ENCODE data around the gene CWC22.

The CWC22 gene

DNA sequence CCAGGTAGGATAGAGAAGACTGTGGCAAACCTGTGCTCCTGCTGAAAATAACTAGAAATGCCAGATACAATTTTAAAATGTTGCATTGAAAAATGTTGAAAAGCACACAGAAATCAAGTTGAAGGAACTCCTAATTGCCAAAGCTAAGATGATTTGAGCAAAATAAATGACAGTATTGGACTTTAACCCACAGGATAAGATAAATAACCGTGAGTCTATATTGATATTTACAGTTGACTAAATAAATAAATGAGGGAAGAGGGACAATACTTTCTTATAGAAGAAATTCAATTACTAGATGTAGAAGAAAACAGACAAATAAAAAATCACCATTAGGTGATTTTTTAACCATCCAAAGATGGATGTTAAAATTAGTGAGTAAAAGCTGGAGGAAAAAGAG, 59.0 kb downstream of the CWC22 start:
- Histone ChIP-seq H2AFZ (ENCODE audit: low read length) (no peak overlapping the region), H3K36me3 (replicated peaks in 1 of 2; ENCODE audit: control insufficient read depth in 2 of 2, insufficient read depth in 2 of 2, low read length in 2 of 2) (peaks cover 8 to 95% of the 10 kb centered on the region in 2 donors)

GRCh38 chr2:179946810-179947615, 60.1 kb downstream of the CWC22 start:
- Histone ChIP-seq H2BK12ac (ENCODE audit: low read length) (no peak overlapping the region), H3K9me3 (replicated peaks in 1 of 2; ENCODE audit: control insufficient read depth in 2 of 2, insufficient read depth in 1 of 2, low read depth in 1 of 2, low read length in 2 of 2) (no peaks in the 10 kb centered on the region), H2BK5ac (ENCODE audit: low read length) (no peak overlapping the region), H3K4ac (ENCODE audit: low read length) (no peak overlapping the region), H4K8ac (ENCODE audit: low read depth, low read length) (no peak overlapping the region), H3K18ac (ENCODE audit: low read length) (no peak overlapping the region), H3K9ac (ENCODE audit: low read depth, low read length, poor library complexity) (no peak overlapping the region), H3K36me3 (replicated peaks in 1 of 2; ENCODE audit: control insufficient read depth in 2 of 2, insufficient read depth in 2 of 2, low read length in 2 of 2) (peaks cover 8 to 87% of the 10 kb centered on the region in 2 donors), H2BK120ac (ENCODE audit: low read depth, low read length) (no peak overlapping the region), H2AFZ (ENCODE audit: low read length) (no peak overlapping the region), H3K23ac (ENCODE audit: low read depth, low read length, poor library complexity) (no peak overlapping the region), H3K14ac (ENCODE audit: low read length) (no peak overlapping the region), H2AK5ac (ENCODE audit: low read depth, low read length) (no peak overlapping the region), H2BK15ac (ENCODE audit: low read length) (no peak overlapping the region), H3K79me1 (ENCODE audit: low read depth, low read length) (no peaks in the 10 kb centered on the region), H3K4me3 (ENCODE audit: low read length in 2 of 2) (no peak overlapping the region), H3K4me1 (ENCODE audit: control insufficient read depth in 2 of 2, insufficient read depth in 1 of 2, low read depth in 1 of 2, low read length in 2 of 2) (peaks cover 0 to 2% of the 10 kb centered on the region in 2 donors), H3K4me2 (ENCODE audit: insufficient read depth, low read length, poor library complexity, severe bottlenecking) (no peak overlapping the region), H4K91ac (ENCODE audit: low read depth, low read length, poor library complexity) (no peak overlapping the region), H3K27ac (replicated peaks; ENCODE audit: low read length) (no peak overlapping the region), H3K27me3 (ENCODE audit: control insufficient read depth in 3 of 3, insufficient read depth in 3 of 3, low read depth in 1 of 3, low read length in 3 of 3) (no peaks in the 10 kb centered on the region)
- no CpG with 5 or more reads among the region's 4 CpGs for WGBS, 2 donors (ENCODE audit: extremely low coverage in 2 of 2, insufficient read length in 2 of 2, insufficient replicate concordance in 1 of 2)
- DNase-seq (ENCODE audit: low spot score) = no peak

More for the DNA sequence above, 59.0 kb downstream of the CWC22 start:
- Histone ChIP-seq H2AK5ac (ENCODE audit: low read depth, low read length) (no peak overlapping the region), H2BK15ac (ENCODE audit: low read length) (no peak overlapping the region), H4K8ac (ENCODE audit: low read depth, low read length) (no peak overlapping the region), H3K27me3 (ENCODE audit: control insufficient read depth in 3 of 3, insufficient read depth in 3 of 3, low read depth in 1 of 3, low read length in 3 of 3) (no peaks in the 10 kb centered on the region), H2BK120ac (ENCODE audit: low read depth, low read length) (no peak overlapping the region), H3K4me3 (ENCODE audit: low read length in 2 of 2) (no peak overlapping the region), H3K4me2 (ENCODE audit: insufficient read depth, low read length, poor library complexity, severe bottlenecking) (no peak overlapping the region), H3K14ac (ENCODE audit: low read length) (no peak overlapping the region), H3K27ac (replicated peaks; ENCODE audit: low read length) (no peak overlapping the region), H3K4me1 (ENCODE audit: control insufficient read depth in 2 of 2, insufficient read depth in 1 of 2, low read depth in 1 of 2, low read length in 2 of 2) (no peaks in the 10 kb centered on the region), H3K9me3 (replicated peaks in 1 of 2; ENCODE audit: control insufficient read depth in 2 of 2, insufficient read depth in 1 of 2, low read depth in 1 of 2, low read length in 2 of 2) (no peaks in the 10 kb centered on the region), H3K23ac (ENCODE audit: low read depth, low read length, poor library complexity) (no peak overlapping the region), H3K18ac (ENCODE audit: low read length) (no peak overlapping the region), H3K79me1 (ENCODE audit: low read depth, low read length) (no peaks in the 10 kb centered on the region), H2BK5ac (ENCODE audit: low read length) (no peak overlapping the region), H3K9ac (ENCODE audit: low read depth, low read length, poor library complexity) (no peak overlapping the region), H3K4ac (ENCODE audit: low read length) (no peak overlapping the region), H2BK12ac (ENCODE audit: low read length) (no peak overlapping the region), H4K91ac (ENCODE audit: low read depth, low read length, poor library complexity) (no peak overlapping the region)
- no peak for DNase-seq (ENCODE audit: low spot score)
- WGBS, 2 donors (ENCODE audit: extremely low coverage in 2 of 2, insufficient read length in 2 of 2, insufficient replicate concordance in 1 of 2) = no CpG with 5 or more reads among the region's 1 CpG

- DNase-seq (ENCODE audit: low spot score) = no peak
- H3K18ac ChIP-seq (ENCODE audit: low read length) = no peak overlapping the region
- H3K4me1 ChIP-seq (ENCODE audit: control insufficient read depth in 2 of 2, insufficient read depth in 1 of 2, low read depth in 1 of 2, low read length in 2 of 2) = peaks cover 0 to 2% of the 10 kb centered on the region in 2 donors
- no peaks in the 10 kb centered on the region for H3K27me3 ChIP-seq (ENCODE audit: control insufficient read depth in 3 of 3, insufficient read depth in 3 of 3, low read depth in 1 of 3, low read length in 3 of 3)
- no peak overlapping the region for H2BK12ac ChIP-seq (ENCODE audit: low read length)
- no peak overlapping the region for H3K9ac ChIP-seq (ENCODE audit: low read depth, low read length, poor library complexity)
- no peak overlapping the region for H4K8ac ChIP-seq (ENCODE audit: low read depth, low read length)
- H2BK5ac ChIP-seq (ENCODE audit: low read length) = no peak overlapping the region
- WGBS, 2 donors (ENCODE audit: extremely low coverage in 2 of 2, insufficient read length in 2 of 2, insufficient replicate concordance in 1 of 2) = no CpG with 5 or more reads among the region's 4 CpGs
- H2BK120ac ChIP-seq (ENCODE audit: low read depth, low read length) = no peak overlapping the region
- H3K4me2 ChIP-seq (ENCODE audit: insufficient read depth, low read length, poor library complexity, severe bottlenecking) = no peak overlapping the region
- H3K14ac ChIP-seq (ENCODE audit: low read length) = no peak overlapping the region
- no peak overlapping the region for H3K4me3 ChIP-seq (ENCODE audit: low read length in 2 of 2)
- H3K79me1 ChIP-seq (ENCODE audit: low read depth, low read length) = no peaks in the 10 kb centered on the region
- no peak overlapping the region for H2BK15ac ChIP-seq (ENCODE audit: low read length)
- no peak overlapping the region for H3K27ac ChIP-seq (replicated peaks; ENCODE audit: low read length)
- peaks cover 4 to 80% of the 10 kb centered on the region in 2 donors for H3K36me3 ChIP-seq (replicated peaks in 1 of 2; ENCODE audit: control insufficient read depth in 2 of 2, insufficient read depth in 2 of 2, low read length in 2 of 2)
- no peak overlapping the region for H3K4ac ChIP-seq (ENCODE audit: low read length)
- H2AK5ac ChIP-seq (ENCODE audit: low read depth, low read length) = no peak overlapping the region
- H2AFZ ChIP-seq (ENCODE audit: low read length) = no peak overlapping the region
- H3K23ac ChIP-seq (ENCODE audit: low read depth, low read length, poor library complexity) = no peak overlapping the region
- H3K9me3 ChIP-seq (replicated peaks in 1 of 2; ENCODE audit: control insufficient read depth in 2 of 2, insufficient read depth in 1 of 2, low read depth in 1 of 2, low read length in 2 of 2) = no peaks in the 10 kb centered on the region
- no peak overlapping the region for H4K91ac ChIP-seq (ENCODE audit: low read depth, low read length, poor library complexity)
These were observed 60.8 kb downstream of the CWC22 start for GRCh38 chr2:179946346-179946745.

GRCh38 chr2:179939259-179939658, 67.8 kb downstream of the CWC22 start:
- Histone ChIP-seq H2BK15ac (ENCODE audit: low read length) (no peak overlapping the region), H3K27me3 (ENCODE audit: control insufficient read depth in 3 of 3, insufficient read depth in 3 of 3, low read depth in 1 of 3, low read length in 3 of 3) (no peaks in the 10 kb centered on the region), H4K91ac (ENCODE audit: low read depth, low read length, poor library complexity) (no peak overlapping the region), H2BK12ac (ENCODE audit: low read length) (no peak overlapping the region), H2AK5ac (ENCODE audit: low read depth, low read length) (no peak overlapping the region), H3K9ac (ENCODE audit: low read depth, low read length, poor library complexity) (no peak overlapping the region), H2BK5ac (ENCODE audit: low read length) (no peak overlapping the region), H3K4me2 (ENCODE audit: insufficient read depth, low read length, poor library complexity, severe bottlenecking) (no peak overlapping the region), H3K27ac (replicated peaks; ENCODE audit: low read length) (no peak overlapping the region), H2BK120ac (ENCODE audit: low read depth, low read length) (no peak overlapping the region), H3K79me1 (ENCODE audit: low read depth, low read length) (no peaks in the 10 kb centered on the region), H3K4ac (ENCODE audit: low read length) (no peak overlapping the region), H2AFZ (ENCODE audit: low read length) (no peak overlapping the region), H4K8ac (ENCODE audit: low read depth, low read length) (no peak overlapping the region), H3K4me1 (ENCODE audit: control insufficient read depth in 2 of 2, insufficient read depth in 1 of 2, low read depth in 1 of 2, low read length in 2 of 2) (peaks cover 0 to 3% of the 10 kb centered on the region in 2 donors), H3K4me3 (ENCODE audit: low read length in 2 of 2) (no peak overlapping the region), H3K23ac (ENCODE audit: low read depth, low read length, poor library complexity) (no peak overlapping the region), H3K18ac (ENCODE audit: low read length) (no peak overlapping the region), H3K9me3 (replicated peaks in 1 of 2; ENCODE audit: control insufficient read depth in 2 of 2, insufficient read depth in 1 of 2, low read depth in 1 of 2, low read length in 2 of 2) (peaks cover 0 to 2% of the 10 kb centered on the region in 2 donors), H3K14ac (ENCODE audit: low read length) (no peak overlapping the region), H3K36me3 (replicated peaks in 1 of 2; ENCODE audit: control insufficient read depth in 2 of 2, insufficient read depth in 2 of 2, low read length in 2 of 2) (peaks cover 0 to 12% of the 10 kb centered on the region in 2 donors)
- DNase-seq (ENCODE audit: low spot score) = no peak
- WGBS, 2 donors (ENCODE audit: extremely low coverage in 2 of 2, insufficient read length in 2 of 2, insufficient replicate concordance in 1 of 2) = no CpG with 5 or more reads among the region's 5 CpGs

Data from neuronal stem cell (in vitro differentiated cells).